Measurements from ENCODE around the gene LRRC73. TPM values are rescaled to one million over a fixed set of nuclear protein-coding genes. Genes with fewer than 3 reads are reported as not detected.

The LRRC73 gene
- total RNA-seq, 1 donor from 2014 or later: 0.26 TPM

DNA sequence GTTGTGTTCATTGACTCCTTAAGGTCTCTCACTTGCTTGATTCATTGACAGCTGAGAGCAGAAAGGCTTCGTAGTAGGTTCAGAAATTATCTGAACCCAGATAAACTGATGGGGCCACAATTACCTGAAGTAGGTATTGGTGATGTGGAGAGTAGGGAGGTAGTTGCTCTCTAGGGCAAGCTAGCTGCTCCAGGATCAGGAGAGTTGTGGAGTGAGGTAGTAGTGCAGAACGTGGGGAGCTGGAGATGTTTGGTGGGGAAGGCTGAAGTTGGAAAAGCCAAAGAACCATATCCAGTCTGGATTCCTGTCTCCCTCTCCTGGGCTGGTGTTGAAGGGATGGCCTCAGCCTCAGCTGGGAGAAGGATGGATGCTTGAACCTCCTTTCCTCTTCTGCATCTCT is 16.9 kb downstream of the LRRC73 start:
- TF ChIP-seq, protein P1, sequence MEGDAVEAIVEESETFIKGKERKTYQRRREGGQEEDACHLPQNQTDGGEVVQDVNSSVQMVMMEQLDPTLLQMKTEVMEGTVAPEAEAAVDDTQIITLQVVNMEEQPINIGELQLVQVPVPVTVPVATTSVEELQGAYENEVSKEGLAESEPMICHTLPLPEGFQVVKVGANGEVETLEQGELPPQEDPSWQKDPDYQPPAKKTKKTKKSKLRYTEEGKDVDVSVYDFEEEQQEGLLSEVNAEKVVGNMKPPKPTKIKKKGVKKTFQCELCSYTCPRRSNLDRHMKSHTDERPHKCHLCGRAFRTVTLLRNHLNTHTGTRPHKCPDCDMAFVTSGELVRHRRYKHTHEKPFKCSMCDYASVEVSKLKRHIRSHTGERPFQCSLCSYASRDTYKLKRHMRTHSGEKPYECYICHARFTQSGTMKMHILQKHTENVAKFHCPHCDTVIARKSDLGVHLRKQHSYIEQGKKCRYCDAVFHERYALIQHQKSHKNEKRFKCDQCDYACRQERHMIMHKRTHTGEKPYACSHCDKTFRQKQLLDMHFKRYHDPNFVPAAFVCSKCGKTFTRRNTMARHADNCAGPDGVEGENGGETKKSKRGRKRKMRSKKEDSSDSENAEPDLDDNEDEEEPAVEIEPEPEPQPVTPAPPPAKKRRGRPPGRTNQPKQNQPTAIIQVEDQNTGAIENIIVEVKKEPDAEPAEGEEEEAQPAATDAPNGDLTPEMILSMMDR (IDR thresholded peaks at IDR 0.05; ENCODE audit: insufficient read depth, low read length, severe bottlenecking): no peak
- Histone ChIP-seq H3K27me3 (ENCODE audit: control insufficient read depth, insufficient read depth, low read length) (no peaks in the 10 kb centered on the region), H3K4me3 (ENCODE audit: low read depth, low read length) (no peak overlapping the region), H3K36me3 (ENCODE audit: control insufficient read depth, insufficient read depth, low read length) (peaks cover 4% of the 10 kb centered on the region)
- FAIRE-seq: no peak
- no peak for DNase-seq (ENCODE audit: low read depth)

GRCh38 chr6:43492673-43493072 is 17.5 kb downstream of the LRRC73 start:
- no peak overlapping the region for H3K4me3 ChIP-seq (ENCODE audit: low read depth, low read length)
- TF ChIP-seq, protein P1 (IDR thresholded peaks at IDR 0.05; ENCODE audit: insufficient read depth, low read length, severe bottlenecking): no peak
- DNase-seq (ENCODE audit: low read depth) (no peak), FAIRE-seq (no peak)
- peaks cover 2% of the 10 kb centered on the region for H3K36me3 ChIP-seq (ENCODE audit: control insufficient read depth, insufficient read depth, low read length)
- no peaks in the 10 kb centered on the region for H3K27me3 ChIP-seq (ENCODE audit: control insufficient read depth, insufficient read depth, low read length)

DNA sequence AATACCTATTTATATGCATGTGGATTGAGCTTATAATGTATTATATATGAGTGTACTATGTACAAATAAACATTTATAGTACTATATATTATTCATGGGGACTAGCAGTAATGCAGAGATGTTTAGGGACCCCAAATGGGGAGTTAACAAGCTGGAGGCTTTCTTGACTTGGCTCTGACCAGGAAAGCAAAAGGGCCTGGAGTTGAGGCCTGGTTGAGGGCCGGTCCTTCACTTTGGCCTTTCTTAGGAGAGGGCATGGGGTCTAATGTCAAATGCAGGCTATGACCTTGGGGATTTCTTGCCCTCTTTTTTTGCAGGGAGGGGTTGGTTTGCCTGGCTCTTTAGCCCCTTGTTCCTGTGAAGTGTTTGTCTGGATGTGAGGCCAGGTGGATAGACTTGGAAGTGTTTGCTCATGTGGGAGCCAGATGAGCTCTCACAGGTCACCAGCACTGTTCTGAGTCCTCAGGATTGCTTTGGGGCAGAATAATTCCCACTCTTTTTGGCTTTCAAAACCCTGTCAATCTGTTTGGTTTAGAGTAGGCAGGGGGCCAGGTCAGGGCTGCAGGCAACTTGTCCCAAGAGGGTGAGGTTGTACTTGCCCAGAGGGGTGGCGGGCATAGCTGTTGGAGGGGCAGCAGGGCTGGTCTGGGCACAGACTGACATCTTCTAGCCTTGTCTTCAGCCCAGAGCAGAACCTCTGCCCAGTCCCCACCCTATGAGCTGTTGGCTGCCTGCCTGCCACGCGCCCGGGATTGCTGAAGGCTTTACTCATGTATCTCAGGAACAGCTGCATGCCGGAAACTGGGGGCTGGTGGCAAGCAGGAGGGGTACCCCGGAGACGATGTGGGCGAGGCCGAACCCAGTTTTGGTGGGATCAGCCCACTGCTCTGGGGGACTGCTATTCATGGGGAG is 18.1 kb downstream of the LRRC73 start:
- peak; percentile 73 for DNase-seq (ENCODE audit: low read depth)
- TF ChIP-seq, protein P1 (IDR thresholded peaks at IDR 0.05; ENCODE audit: insufficient read depth, low read length, severe bottlenecking): no peak
- Histone ChIP-seq H3K4me3 (ENCODE audit: low read depth, low read length) (no peak overlapping the region), H3K27me3 (ENCODE audit: control insufficient read depth, insufficient read depth, low read length) (no peaks in the 10 kb centered on the region), H3K36me3 (ENCODE audit: control insufficient read depth, insufficient read depth, low read length) (no peaks in the 10 kb centered on the region)
- no peak for FAIRE-seq

- FAIRE-seq (no peak), DNase-seq (ENCODE audit: low read depth) (no peak)
- Histone ChIP-seq H3K27me3 (ENCODE audit: control insufficient read depth, insufficient read depth, low read length) (no peaks in the 10 kb centered on the region), H3K4me3 (ENCODE audit: low read depth, low read length) (no peak overlapping the region), H3K36me3 (ENCODE audit: control insufficient read depth, insufficient read depth, low read length) (no peaks in the 10 kb centered on the region)
- TF ChIP-seq, protein P1 (IDR thresholded peaks at IDR 0.05; ENCODE audit: insufficient read depth, low read length, severe bottlenecking): no peak
These were observed 19.6 kb downstream of the LRRC73 start for GRCh38 chr6:43490523-43490939.

DNA sequence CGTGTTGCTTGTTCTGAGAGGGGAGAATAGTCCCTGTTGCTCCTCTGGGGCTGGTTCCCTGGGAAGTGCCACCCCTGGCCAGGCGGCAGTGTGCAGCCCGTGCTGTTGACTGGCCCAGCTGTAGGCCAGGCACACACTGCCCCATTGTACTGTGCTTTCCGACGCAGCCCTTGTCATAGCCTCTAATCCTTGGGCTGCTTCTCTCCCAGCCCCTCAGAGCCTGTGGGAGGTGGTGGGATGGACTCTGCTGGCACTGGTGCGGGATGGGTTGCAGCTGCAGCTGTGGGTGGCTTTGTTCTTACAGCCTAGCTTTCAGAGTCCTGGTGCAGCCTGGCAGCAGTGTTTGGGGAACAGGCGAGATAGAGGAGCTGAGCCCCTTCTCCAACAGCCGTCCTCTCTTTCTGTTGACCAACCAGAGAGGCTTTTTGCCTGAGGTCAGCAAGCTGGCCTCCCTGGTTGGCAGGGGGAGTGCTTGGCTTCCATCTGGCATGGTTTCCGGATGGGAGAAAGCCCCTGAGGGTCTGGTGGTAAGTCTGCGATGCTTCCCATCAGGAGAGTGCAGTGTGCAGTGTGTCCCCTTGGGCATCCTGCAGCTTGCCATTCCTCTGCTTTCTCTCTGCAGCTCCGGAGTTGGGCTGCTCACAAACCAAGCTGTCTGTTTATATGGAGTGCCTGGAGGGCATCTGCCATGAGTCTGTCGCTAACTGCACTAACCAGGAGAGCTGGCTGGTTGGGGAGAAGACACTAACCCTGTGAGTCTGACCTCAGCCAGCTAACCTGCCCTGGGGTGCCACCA is 20.7 kb downstream of the LRRC73 start:
- Histone ChIP-seq H3K36me3 (ENCODE audit: control insufficient read depth, insufficient read depth, low read length) (no peaks in the 10 kb centered on the region), H3K27me3 (ENCODE audit: control insufficient read depth, insufficient read depth, low read length) (no peaks in the 10 kb centered on the region), H3K4me3 (ENCODE audit: low read depth, low read length) (no peak overlapping the region)
- DNase-seq (ENCODE audit: low read depth): no peak
- TF ChIP-seq, protein P1 (IDR thresholded peaks at IDR 0.05; ENCODE audit: insufficient read depth, low read length, severe bottlenecking): no peak
- FAIRE-seq: no peak

All from bronchial epithelial cell (primary cell).